NCI-H748 (cell line): ENCODE measurements around the gene SLIT1.
A peak's percentile ranks its signal among the peaks of the same experiment; 100 is the strongest.

ENCODE experiments used
- DNase-seq: peaks from one replicate; lab custom pipeline; 2025; ENCODE audit not compliant: unreplicated experiment; lab: John Stamatoyannopoulos, UW

The SLIT1 gene

GRCh38 chr10:97203220-97203619, 17.5 kb upstream of the SLIT1 start:
- no peak for DNase-seq

GRCh38 chr10:97200616-97201015, 14.9 kb upstream of the SLIT1 start:
- no peak for DNase-seq

GRCh38 chr10:97199152-97199551, 13.4 kb upstream of the SLIT1 start:
- DNase-seq = no peak

- DNase-seq = no peak
These were observed 11.3 kb upstream of the SLIT1 start for GRCh38 chr10:97197030-97197500.

GRCh38 chr10:97196223-97197029, 10.7 kb upstream of the SLIT1 start:
- peak; percentile 83 for DNase-seq

- peak; percentile 50 for DNase-seq
These were observed 10.0 kb upstream of the SLIT1 start for GRCh38 chr10:97195706-97196222.

GRCh38 chr10:97192952-97193435, 7.2 kb upstream of the SLIT1 start:
- no peak for DNase-seq

GRCh38 chr10:97190450-97190849, 4.7 kb upstream of the SLIT1 start:
- DNase-seq = no peak

GRCh38 chr10:97188261-97188711, 2.5 kb upstream of the SLIT1 start:
- DNase-seq = no peak

GRCh38 chr10:97186911-97187310, 1.2 kb upstream of the SLIT1 start:
- no peak for DNase-seq

- DNase-seq = no peak
These were observed 811 bp downstream of the SLIT1 start for GRCh38 chr10:97184971-97185325.

GRCh38 chr10:97183314-97183713, 2.4 kb downstream of the SLIT1 start:
- no peak for DNase-seq

- no peak for DNase-seq
These were observed 3.3 kb downstream of the SLIT1 start for GRCh38 chr10:97182288-97182990.

- no peak for DNase-seq
These were observed 4.8 kb downstream of the SLIT1 start for GRCh38 chr10:97180986-97181385.

GRCh38 chr10:97180363-97180755, 5.4 kb downstream of the SLIT1 start:
- DNase-seq = no peak

- peak; percentile 84 for DNase-seq
These were observed 5.9 kb downstream of the SLIT1 start for GRCh38 chr10:97179731-97180362.

- DNase-seq = no peak
These were observed 6.4 kb downstream of the SLIT1 start for GRCh38 chr10:97179311-97179710.

GRCh38 chr10:97178074-97178473, 7.7 kb downstream of the SLIT1 start:
- no peak for DNase-seq

GRCh38 chr10:97176226-97176625, 9.5 kb downstream of the SLIT1 start:
- no peak for DNase-seq

- DNase-seq = no peak
These were observed 10.2 kb downstream of the SLIT1 start for GRCh38 chr10:97175586-97175985.

- no peak for DNase-seq
These were observed 10.8 kb downstream of the SLIT1 start for GRCh38 chr10:97174941-97175340.
